PFSK-1 (cell line): Measurements from ENCODE around the gene TULP4.

ENCODE experiments used
- POLR2AphosphoS5 ChIP-seq: IDR thresholded peaks from 2 replicates; pipeline ENCODE4 v1.6.1; 2012; ENCODE audit warnings: low read depth, mild to moderate bottlenecking, control low read depth, low read length, moderate library complexity
- REST ChIP-seq, 2 experiments: IDR thresholded peaks; 2 replicates each; pipeline versions ENCODE4 v1.6.1 to v1.8.0; 2011 to 2012; ENCODE audit warnings: low read depth in 2 of 2, low read length in 2 of 2, control low read depth in 1 of 2, inconsistent platforms in 1 of 2, mild to moderate bottlenecking in 1 of 2, moderate library complexity in 1 of 2; ENCODE audit not compliant: insufficient read depth in 1 of 2

GRCh38 chr6:158322400-158322723 lies 10.1 kb downstream of the TULP4 start:
- no peak for TF ChIP-seq REST (IDR thresholded peaks at IDR 0.05; ENCODE audit: insufficient read depth in 1 of 2, low read depth in 2 of 2, low read length in 2 of 2)
- TF ChIP-seq POLR2AphosphoS5: no peak
